IMR-90 (cell line): ENCODE data around the gene ANKRD55.

ENCODE experiments used
- BHLHE40 ChIP-seq: fragments of 150-350 bp; IDR thresholded peaks from 2 replicates; pipeline ENCODE4 v1.6.1; 2016; ENCODE audit warnings: mild to moderate bottlenecking, low read depth, low read length
- CEBPB ChIP-seq: IDR thresholded peaks from 2 replicates; pipeline ENCODE4 v1.6.1; 2012; ENCODE audit warnings: low read depth, low read length, improper control_type of control experiment
- CHD1 ChIP-seq: IDR thresholded peaks from 2 replicates; pipeline ENCODE4 v1.6.1; 2012; ENCODE audit warnings: low read depth, low read length, improper control_type of control experiment
- FOS ChIP-seq: fragments of 150-350 bp; IDR thresholded peaks from 2 replicates; pipeline ENCODE4 v1.6.1; 2016; ENCODE audit warnings: low read depth, low read length
- MAZ ChIP-seq: IDR thresholded peaks from 2 replicates; pipeline ENCODE4 v1.6.1; 2012; ENCODE audit warnings: low read depth, mild to moderate bottlenecking, low read length, improper control_type of control experiment, moderate library complexity, borderline replicate concordance
- MXI1 ChIP-seq: IDR thresholded peaks from 2 replicates; pipeline ENCODE4 v1.6.1; 2012; ENCODE audit warnings: low read depth, mild to moderate bottlenecking, low read length, moderate library complexity, borderline replicate concordance
- POLR2A ChIP-seq: IDR thresholded peaks from 2 replicates; pipeline ENCODE4 v1.6.1; 2012; ENCODE audit warnings: mild to moderate bottlenecking, low read depth, low read length
- RAD21 ChIP-seq: IDR thresholded peaks from 2 replicates; pipeline ENCODE4 v1.6.1; 2012; ENCODE audit warnings: low read length, improper control_type of control experiment
- RCOR1 ChIP-seq: IDR thresholded peaks from 2 replicates; pipeline ENCODE4 v1.6.1; 2012; ENCODE audit warnings: mild to moderate bottlenecking, low read length, improper control_type of control experiment; ENCODE audit not compliant: insufficient replicate concordance
- RFX5 ChIP-seq: IDR thresholded peaks from 2 replicates; pipeline ENCODE4 v1.8.0; 2012; ENCODE audit warnings: low read depth, mild to moderate bottlenecking, low read length, moderate library complexity
- SMC3 ChIP-seq: fragments of 150-350 bp; IDR thresholded peaks from 2 replicates; pipeline ENCODE4 v1.6.1; 2016; ENCODE audit warnings: low read depth, mild to moderate bottlenecking, antibody characterized with exemption, low read length, moderate library complexity
- TF ChIP-seq, protein P1 (sequence below): conservative IDR thresholded peaks from 2 replicates; pipeline ENCODE4 v1.5.1; 2012; ENCODE audit warnings: mild to moderate bottlenecking, low read depth, low read length, improper control_type of control experiment
- TF ChIP-seq, protein P2 (sequence below): fragments of 150-350 bp; IDR thresholded peaks from 2 replicates; pipeline ENCODE4 v1.6.1; 2016; ENCODE audit warnings: low read depth, mild to moderate bottlenecking, low read length, moderate library complexity, borderline replicate concordance

DNA sequence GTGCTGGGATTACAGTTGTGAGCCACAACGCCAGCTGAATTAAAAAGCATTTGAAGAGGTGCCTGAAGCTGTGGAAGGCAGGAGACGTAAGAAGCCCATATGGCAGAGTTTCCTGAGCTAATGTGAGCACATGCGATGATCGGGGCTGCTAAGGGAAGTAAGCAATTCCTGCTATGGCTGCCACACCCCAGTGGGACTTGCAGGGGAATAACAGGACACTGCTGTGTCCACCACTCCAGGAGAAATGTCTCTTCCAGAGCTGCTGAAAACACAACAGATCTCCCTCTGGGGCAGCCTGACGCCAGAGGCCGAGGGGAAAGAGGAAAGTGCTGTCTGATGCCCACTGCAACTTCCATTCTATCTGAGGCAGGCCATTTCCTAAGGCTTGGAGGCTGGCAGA, 46.2 kb upstream of the ANKRD55 start:
- TF ChIP-seq RCOR1, result no peak
- TF ChIP-seq, protein P1, sequence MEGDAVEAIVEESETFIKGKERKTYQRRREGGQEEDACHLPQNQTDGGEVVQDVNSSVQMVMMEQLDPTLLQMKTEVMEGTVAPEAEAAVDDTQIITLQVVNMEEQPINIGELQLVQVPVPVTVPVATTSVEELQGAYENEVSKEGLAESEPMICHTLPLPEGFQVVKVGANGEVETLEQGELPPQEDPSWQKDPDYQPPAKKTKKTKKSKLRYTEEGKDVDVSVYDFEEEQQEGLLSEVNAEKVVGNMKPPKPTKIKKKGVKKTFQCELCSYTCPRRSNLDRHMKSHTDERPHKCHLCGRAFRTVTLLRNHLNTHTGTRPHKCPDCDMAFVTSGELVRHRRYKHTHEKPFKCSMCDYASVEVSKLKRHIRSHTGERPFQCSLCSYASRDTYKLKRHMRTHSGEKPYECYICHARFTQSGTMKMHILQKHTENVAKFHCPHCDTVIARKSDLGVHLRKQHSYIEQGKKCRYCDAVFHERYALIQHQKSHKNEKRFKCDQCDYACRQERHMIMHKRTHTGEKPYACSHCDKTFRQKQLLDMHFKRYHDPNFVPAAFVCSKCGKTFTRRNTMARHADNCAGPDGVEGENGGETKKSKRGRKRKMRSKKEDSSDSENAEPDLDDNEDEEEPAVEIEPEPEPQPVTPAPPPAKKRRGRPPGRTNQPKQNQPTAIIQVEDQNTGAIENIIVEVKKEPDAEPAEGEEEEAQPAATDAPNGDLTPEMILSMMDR, result no peak
- TF ChIP-seq MAZ, result no peak
- no peak for TF ChIP-seq CEBPB
- TF ChIP-seq, protein P2, sequence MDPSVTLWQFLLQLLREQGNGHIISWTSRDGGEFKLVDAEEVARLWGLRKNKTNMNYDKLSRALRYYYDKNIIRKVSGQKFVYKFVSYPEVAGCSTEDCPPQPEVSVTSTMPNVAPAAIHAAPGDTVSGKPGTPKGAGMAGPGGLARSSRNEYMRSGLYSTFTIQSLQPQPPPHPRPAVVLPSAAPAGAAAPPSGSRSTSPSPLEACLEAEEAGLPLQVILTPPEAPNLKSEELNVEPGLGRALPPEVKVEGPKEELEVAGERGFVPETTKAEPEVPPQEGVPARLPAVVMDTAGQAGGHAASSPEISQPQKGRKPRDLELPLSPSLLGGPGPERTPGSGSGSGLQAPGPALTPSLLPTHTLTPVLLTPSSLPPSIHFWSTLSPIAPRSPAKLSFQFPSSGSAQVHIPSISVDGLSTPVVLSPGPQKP, result no peak
- TF ChIP-seq BHLHE40, result no peak
- TF ChIP-seq POLR2A, result no peak
- TF ChIP-seq FOS, result no peak
- TF ChIP-seq RFX5, result no peak
- TF ChIP-seq CHD1, result no peak
- TF ChIP-seq RAD21, result no peak
- no peak for TF ChIP-seq SMC3
- TF ChIP-seq MXI1, result no peak
